EL (cell line): ENCODE results near the gene TMEM184A.

ENCODE experiments used
- DNase-seq: peaks from one replicate; pipeline ENCODE4 v3.0.0-alpha.2; 2016

Gene TMEM184A

GRCh38 chr7:1538544-1539180, 17.3 kb downstream of the TMEM184A start:
- no peak for DNase-seq

DNA sequence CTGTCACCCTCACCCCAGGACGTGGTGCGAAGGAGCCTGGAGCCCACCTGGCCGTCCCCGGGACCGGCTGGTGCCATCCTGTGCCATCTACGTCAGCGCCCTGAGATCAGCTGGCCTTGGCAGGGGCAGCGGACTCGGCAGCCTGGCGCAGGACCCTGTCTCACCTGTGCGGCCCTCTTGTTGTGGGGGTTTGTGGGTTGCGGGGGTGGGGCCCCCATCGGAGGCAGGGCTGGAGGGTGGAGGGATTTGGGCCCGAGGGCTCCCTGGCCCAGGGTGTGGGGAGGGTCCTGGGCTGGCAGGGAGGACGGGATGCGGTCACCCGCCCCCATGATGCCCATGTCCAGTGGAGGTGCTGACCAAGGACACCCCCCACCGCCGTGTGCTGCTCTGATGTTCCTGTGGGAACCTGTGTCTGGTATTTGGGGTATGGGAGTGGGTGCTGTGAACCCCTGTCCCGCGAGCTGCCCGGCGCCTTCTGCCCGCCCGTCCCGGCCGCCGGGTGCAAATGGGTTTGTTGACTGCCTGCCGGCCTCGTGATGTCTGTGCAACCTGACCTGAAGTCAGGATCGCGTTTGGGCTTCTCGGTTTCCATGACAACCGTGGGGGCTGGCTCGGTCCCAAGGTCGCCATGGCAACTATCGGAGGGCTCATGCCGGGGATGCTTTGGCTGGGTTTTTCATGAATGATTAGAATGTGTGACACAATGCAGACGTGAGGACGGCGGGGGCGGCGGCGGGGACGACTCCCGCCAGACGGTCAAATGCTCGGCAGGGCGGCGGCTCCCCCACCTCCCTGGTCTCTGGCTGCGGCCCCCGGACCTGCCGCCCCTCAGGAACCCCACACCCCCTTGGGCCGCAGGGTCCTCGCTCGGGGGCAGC, 18.2 kb downstream of the TMEM184A start:
- peak; percentile 98 for DNase-seq

DNA sequence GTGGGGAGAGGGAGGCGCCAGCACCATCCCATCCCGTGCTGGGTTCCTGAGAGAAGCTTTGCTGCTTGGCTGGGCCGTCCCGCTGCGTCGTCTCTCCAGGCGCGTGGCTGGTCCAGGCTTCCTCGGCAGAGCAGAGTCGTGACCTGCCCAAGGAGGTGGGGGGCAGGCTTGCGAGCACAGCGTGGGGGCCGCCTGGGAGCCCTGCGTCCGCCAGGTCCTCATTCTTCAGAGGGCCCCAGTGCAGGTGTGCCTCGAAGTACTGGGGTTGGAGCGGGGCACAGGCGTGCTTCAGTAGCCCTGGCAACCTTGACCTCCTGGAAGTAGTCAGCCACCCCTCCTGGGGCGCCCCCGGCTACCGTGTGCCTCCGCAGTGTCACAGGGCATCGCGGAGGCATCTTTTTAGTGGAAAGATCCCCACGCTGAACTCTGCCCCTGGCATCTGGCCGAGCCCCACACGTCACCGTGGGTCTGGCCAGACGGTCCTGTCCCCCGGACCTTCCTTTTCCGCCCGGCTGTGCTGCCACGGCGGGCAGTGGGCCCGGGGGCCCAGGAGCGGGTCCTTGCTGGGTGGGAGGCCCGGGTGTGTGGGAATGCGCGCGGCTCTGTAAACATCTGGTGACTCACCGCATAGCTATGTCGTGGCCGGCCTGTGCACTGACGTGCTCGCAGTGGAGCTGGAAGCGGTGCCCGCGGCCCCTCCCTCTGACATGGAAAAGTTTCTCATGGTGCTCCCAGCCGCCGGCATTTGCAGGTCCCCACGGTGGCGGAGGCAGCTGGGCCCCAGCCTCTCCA, 19.1 kb downstream of the TMEM184A start:
- DNase-seq = peak; percentile 99

DNA sequence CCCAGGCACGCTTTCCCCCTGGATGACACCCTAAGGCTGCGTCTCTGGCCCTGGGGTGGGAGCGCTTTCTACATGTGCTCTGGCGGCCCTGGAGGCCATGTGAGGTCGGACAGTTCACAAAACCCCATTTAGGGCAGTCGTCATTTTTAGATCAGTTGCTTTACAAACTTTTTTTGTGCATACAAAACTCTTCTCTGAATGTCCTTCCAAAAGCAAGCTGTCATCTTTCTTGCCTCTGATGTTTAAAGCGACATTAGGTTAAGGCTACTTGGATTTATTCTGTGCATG, 19.6 kb downstream of the TMEM184A start:
- DNase-seq = no peak

GRCh38 chr7:1535701-1536454, 20.1 kb downstream of the TMEM184A start:
- DNase-seq = no peak

- DNase-seq = no peak
Measured at GRCh38 chr7:1535100-1535458, 20.9 kb downstream of the TMEM184A start.

DNA sequence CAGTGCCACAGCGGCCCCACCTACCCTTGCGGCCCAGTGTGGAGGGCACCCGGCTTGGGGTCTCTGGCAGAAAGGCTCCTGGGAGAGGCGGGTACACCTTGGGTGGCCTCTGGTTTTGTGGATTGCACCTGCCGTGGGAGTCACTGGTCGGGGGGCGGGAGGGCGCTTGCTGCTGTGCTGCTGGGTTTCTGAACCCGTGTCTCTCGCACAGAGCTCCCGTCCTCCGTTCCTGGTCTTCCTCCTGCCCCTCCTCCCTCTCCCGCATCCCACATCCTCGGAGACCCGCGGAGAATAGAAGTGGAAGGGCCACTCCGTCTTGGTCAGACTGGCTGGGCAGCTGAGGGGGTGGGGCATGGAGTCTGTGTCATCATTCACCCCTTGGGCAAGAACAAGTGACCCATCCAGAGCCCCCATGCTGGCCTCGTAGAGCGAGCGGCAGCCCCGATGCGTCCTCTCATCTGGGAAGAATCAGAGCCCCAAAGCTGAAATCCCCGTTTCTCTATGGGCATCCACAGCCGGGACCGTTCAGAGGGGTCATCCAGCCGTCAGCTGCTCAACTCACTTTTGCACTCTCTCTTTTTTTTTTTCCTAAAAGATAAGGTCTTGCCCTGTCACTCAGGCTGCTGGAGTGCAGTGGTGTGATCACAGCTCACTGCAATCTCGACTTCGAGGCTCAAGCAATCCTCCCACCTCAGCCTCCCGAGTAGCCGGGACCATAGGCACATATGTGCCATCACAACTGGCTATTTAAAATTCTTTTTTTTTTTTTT, 21.5 kb downstream of the TMEM184A start:
- no peak for DNase-seq

GRCh38 chr7:1533547-1534329, 22.3 kb downstream of the TMEM184A start:
- peak; percentile 92 for DNase-seq

DNA sequence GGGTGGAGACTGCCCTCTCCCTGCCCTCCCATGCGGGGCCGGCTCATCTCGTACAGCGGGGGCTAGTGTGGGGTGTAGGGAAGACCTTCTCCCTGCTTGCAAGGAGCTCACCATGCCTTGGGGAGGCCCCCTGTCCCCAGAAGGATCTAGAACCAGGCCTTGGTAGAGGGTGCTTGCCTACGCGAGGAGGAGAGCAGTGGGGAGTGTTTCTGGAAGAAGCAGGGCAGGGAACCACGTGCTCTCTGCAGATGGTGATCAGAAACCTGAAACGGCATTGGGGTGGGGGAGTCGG, 22.8 kb downstream of the TMEM184A start:
- DNase-seq = no peak

GRCh38 chr7:1532456-1533254, 23.4 kb downstream of the TMEM184A start:
- peak; percentile 93 for DNase-seq

DNA sequence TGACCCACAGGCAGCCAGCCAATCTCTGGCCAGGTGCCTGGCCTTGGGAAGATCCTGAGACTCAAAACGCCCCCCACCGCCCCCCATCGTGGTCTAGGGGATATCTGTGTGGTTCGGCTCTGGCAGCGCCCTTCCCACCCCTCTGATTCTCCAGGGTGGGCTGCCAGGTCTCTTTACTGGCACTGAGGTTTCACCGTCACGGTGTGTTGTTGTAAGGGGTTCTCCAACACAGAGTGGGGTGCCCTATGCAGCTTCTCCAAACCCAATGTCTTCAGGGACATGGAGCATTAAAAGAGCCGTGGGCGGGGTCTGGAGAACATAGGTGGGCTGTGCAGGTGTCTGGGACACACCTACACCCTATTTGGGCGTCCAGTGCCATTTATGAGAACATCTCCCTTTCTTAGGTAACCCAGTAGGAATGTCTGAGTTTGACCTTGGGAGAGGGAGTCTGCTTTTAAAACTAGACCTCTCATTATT, 24.0 kb downstream of the TMEM184A start:
- DNase-seq = no peak

GRCh38 chr7:1531263-1531978, 24.6 kb downstream of the TMEM184A start:
- peak; percentile 43 for DNase-seq

DNA sequence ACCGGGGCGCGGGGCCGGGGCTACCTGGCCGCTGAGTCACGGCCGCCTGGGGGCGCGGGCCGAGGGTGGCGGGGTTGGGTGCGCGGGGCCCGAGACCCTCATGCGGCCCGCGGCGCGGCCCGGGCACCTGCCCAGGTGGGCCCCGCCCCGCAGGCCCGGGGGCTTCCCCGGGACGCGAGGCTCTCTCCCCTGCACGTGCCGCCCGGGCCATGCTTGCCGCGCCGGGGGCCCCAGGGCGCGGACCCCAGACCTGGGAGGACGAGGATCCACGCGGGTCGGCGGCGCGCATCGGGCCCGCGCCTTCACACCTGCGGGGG, 25.1 kb downstream of the TMEM184A start:
- no peak for DNase-seq

DNA sequence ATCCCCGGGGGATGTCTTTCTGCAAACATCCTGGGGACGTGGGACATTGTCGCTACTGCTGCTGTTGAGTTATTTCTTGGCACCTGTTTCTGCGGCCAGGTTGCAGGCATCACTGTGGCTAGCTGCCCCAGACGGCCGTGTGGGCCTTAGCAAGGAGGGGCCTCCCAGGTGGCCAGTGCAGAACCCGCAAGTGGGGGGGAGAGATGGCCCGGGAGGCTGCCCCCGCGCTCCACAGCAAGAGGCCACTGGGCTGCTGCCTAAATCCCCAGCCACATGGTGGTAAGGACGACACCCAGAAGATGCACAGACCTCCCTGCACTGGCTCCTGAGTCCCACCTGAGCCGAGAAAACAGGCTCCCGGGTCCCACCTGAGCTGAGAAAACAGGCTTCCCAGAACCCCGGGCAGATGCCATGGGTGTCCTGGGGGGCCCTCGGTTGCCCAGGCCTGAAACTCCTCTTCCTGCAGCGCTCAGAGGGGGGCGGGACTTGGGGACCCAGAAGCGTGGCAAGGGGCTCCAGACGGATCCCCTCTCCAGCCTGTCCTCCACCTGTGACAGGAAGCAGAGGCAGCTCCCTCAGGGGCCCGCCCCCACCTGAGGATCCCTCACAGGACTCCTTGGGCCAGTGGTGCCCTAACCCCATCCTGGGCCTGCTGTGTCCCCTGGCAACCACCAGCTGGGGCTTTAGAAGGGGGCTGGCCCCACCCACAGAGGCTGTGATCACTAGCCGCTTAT, 26.5 kb downstream of the TMEM184A start:
- DNase-seq = no peak

- peak; percentile 33 for DNase-seq
Measured at GRCh38 chr7:1526271-1526754, 29.7 kb downstream of the TMEM184A start.

- DNase-seq = no peak
Measured at GRCh38 chr7:1525409-1525808, 30.6 kb downstream of the TMEM184A start.

GRCh38 chr7:1523844-1524243, 32.2 kb downstream of the TMEM184A start:
- no peak for DNase-seq

- no peak for DNase-seq
Measured at GRCh38 chr7:1523208-1523607, 32.8 kb downstream of the TMEM184A start.

DNA sequence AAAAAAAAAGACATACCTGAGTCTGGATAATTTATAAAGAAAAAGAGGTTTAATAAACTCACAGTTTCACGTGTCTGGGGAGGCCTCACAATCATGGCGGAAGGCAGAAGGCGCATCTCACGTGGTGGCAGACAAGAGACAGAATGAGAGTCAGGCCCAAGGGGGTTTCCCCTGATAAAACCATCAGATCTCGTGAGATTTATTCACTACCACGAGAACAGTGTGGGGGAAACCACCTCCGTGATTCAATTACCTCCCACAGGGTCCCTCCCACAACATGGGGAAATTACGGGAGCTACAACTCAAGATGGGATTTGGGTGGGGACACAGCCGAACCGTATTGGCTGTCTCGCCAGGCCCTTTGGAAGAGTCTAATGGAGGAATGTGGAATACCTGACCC, 34.5 kb downstream of the TMEM184A start:
- DNase-seq = no peak
